Measurements from ENCODE around the gene ANKRD33. TPM values are rescaled to one million over a fixed set of nuclear protein-coding genes. Genes with fewer than 3 reads are reported as not detected.

ANKRD33 gene
- total and polyA plus RNA-seq, 2 of the 8 experiments (the other 6 are each of a cell fraction or from before 2014, with no cell fraction given), result 0.41 to 0.53 TPM

GRCh38 chr12:51891843-51892242 lies 3.9 kb downstream of the ANKRD33 start:
- Histone ChIP-seq H4K20me1 (replicated peaks in 1 of 2; ENCODE audit: control insufficient read depth in 1 of 2, insufficient read depth in 2 of 2, low read length in 2 of 2) (no peaks in the 10 kb centered on the region), H3K79me2 (ENCODE audit: control insufficient read depth in 1 of 2, insufficient read depth in 2 of 2, low read length in 2 of 2) (no peaks in the 10 kb centered on the region), H3K79me1 (ENCODE audit: low read depth, low read length) (no peaks in the 10 kb centered on the region), H3K4me1 (replicated peaks in 1 of 4; ENCODE audit: control insufficient read depth in 3 of 4, insufficient read depth in 4 of 4, low read length in 3 of 4) (peaks cover 0 to 12% (median 5%) of the 10 kb centered on the region in 4 experiments; a peak in 6 of 7 replicates), H4K5ac (ENCODE audit: insufficient read length, low read depth, low read length) (no peak overlapping the region), H3K18ac (ENCODE audit: extremely low read depth, low read length) (no peak overlapping the region), H3K23ac (ENCODE audit: insufficient read length) (no peak overlapping the region), H3K4me3 (ENCODE audit: extremely low read depth in 1 of 4, insufficient read depth in 2 of 4, low read depth in 3 of 4, low read length in 4 of 4) (no peak overlapping the region), H3K27me3 (replicated peaks in 1 of 4; ENCODE audit: control insufficient read depth in 3 of 4, extremely low read depth in 1 of 4, insufficient read depth in 3 of 4, low read length in 3 of 4) (peaks cover 0 to 10% (median 6%) of the 10 kb centered on the region in 4 experiments; a peak in 3 of 7 replicates), H3K4ac (replicated peaks; ENCODE audit: insufficient read length, low read depth, low read length) (no peak overlapping the region), H3K14ac (ENCODE audit: insufficient read length) (no peak overlapping the region), H4K8ac (ENCODE audit: extremely low read depth, insufficient read depth, low read length) (no peak overlapping the region), H3K23me2 (ENCODE audit: low read depth, low read length) (no peaks in the 10 kb centered on the region), H3K27ac (ENCODE audit: low read depth, low read length) (no peak overlapping the region), H2AK5ac (ENCODE audit: low read depth, low read length) (no peak overlapping the region), H2BK12ac (ENCODE audit: low read depth, low read length) (no peak overlapping the region), H2AFZ (ENCODE audit: low read length) (no peak overlapping the region), H3K9me3 (ENCODE audit: insufficient read depth in 2 of 2, low read depth in 1 of 2, low read length in 1 of 2) (no peaks in the 10 kb centered on the region), H2BK20ac (ENCODE audit: low read length) (no peak overlapping the region), H2BK120ac (replicated peaks; ENCODE audit: low read depth, low read length) (no peak overlapping the region), H3K36me3 (ENCODE audit: control insufficient read depth in 2 of 4, insufficient read depth in 4 of 4, low read length in 3 of 4) (no peaks in the 10 kb centered on the region; a peak in 1 of 8 replicates), H2BK15ac (ENCODE audit: low read length) (no peak overlapping the region), H2BK5ac (ENCODE audit: low read depth, low read length) (no peak overlapping the region), H3K9ac (replicated peaks in 1 of 4; ENCODE audit: extremely low read depth in 1 of 4, low read depth in 3 of 4, low read length in 3 of 4) (no peak overlapping the region), H3K4me2 (ENCODE audit: insufficient read depth in 1 of 2, low read depth in 2 of 2, low read length in 2 of 2) (no peak overlapping the region), H4K91ac (replicated peaks; ENCODE audit: insufficient read length, low read length) (no peak overlapping the region), H3K56ac (replicated peaks; ENCODE audit: insufficient read length, low read depth, low read length) (no peak overlapping the region)
- ChIA-PET CTCF (ENCODE audit: partially characterized antibody) (interaction anchor here (0.7 to 10.9 kb wide), 11 partner anchors 9 to 192 kb away, joined by 3 to 140 read pairs (median 4); partner anchors contain the start of gene ACVRL1), POLR2A (ENCODE audit: partially characterized antibody) (no interaction called here)
- no peak for FAIRE-seq
- DNase-seq (ENCODE audit: low read depth in 1 of 2, low spot score in 2 of 2), result no peak
- TF ChIP-seq RAD21 (IDR thresholded peaks at IDR 0.05 in 1 of 2, conservative IDR thresholded peaks at IDR 0.05 in 1 of 2; ENCODE audit: low read depth in 2 of 2, low read length in 2 of 2) (peak in 1 of 2 experiments; percentile 16; a peak in 2 of 4 replicates), RXRA (IDR thresholded peaks at IDR 0.05; ENCODE audit: insufficient read depth, low read depth, low read length) (no peak), ATF2 (IDR thresholded peaks at IDR 0.05; ENCODE audit: low read length) (no peak), BACH1 (IDR thresholded peaks at IDR 0.05; ENCODE audit: low read length) (no peak), EP300 (IDR thresholded peaks at IDR 0.05; ENCODE audit: borderline replicate concordance in 1 of 2, low read depth in 2 of 2, low read length in 2 of 2) (no peak), SP1 (IDR thresholded peaks at IDR 0.05; ENCODE audit: low read depth, low read length) (no peak), PHF8 (conservative IDR thresholded peaks at IDR 0.05; ENCODE audit: low read depth, low read length) (no peak), HDAC6 (IDR thresholded peaks at IDR 0.05; ENCODE audit: low read depth, low read length) (no peak), BCL11A (IDR thresholded peaks at IDR 0.05; ENCODE audit: low read depth in 2 of 2, low read length in 2 of 2) (no peak), SIN3A (conservative IDR thresholded peaks at IDR 0.05 in 1 of 2, IDR thresholded peaks at IDR 0.05 in 1 of 2; ENCODE audit: low read depth in 1 of 2, low read length in 2 of 2) (no peak), NRF1 (IDR thresholded peaks at IDR 0.05; ENCODE audit: low read depth, low read length) (no peak), CHD2 (IDR thresholded peaks at IDR 0.05; ENCODE audit: low read length) (no peak), GTF2F1 (IDR thresholded peaks at IDR 0.05; ENCODE audit: borderline replicate concordance, low read depth, low read length) (no peak)

All from H1 (cell line).